Liver (tissue), 9 donors: Measurements from ENCODE around the gene CRYZL1. TPM values are rescaled to one million over a fixed set of nuclear protein-coding genes. Genes with fewer than 3 reads are reported as not detected.

Source experiments
- DNase-seq: peaks from one replicate; pipeline ENCODE4 v3.0.0-alpha.2; 2017; ENCODE audit warnings: low spot score
- H3K27ac ChIP-seq, 2 donors: one replicate each; pipeline ENCODE4 v1.7.0; 2013; ENCODE audit warnings: inconsistent platforms in 2 of 2, low read length in 2 of 2, control low read depth in 1 of 2, low read depth in 1 of 2, mild to moderate bottlenecking in 1 of 2
- H3K27me3 ChIP-seq, 4 donors: one replicate each; pipeline versions ENCODE4 v1.6.1 to v1.7.0; 2013; ENCODE audit warnings: low read length in 3 of 4, inconsistent platforms in 1 of 4, mild to moderate bottlenecking in 1 of 4, moderate library complexity in 1 of 4; ENCODE audit not compliant: control insufficient read depth in 4 of 4, insufficient read depth in 4 of 4
- H3K36me3 ChIP-seq, 4 donors: one replicate each; pipeline versions ENCODE4 v1.6.1 to v1.7.0; 2013; ENCODE audit warnings: low read length in 3 of 4, mild to moderate bottlenecking in 3 of 4, low read depth in 1 of 4, moderate library complexity in 1 of 4; ENCODE audit not compliant: control insufficient read depth in 4 of 4, insufficient read depth in 3 of 4
- H3K4me1 ChIP-seq, 4 donors: one replicate each; pipeline versions ENCODE4 v1.6.1 to v1.7.0; 2013; ENCODE audit warnings: low read length in 3 of 4, mild to moderate bottlenecking in 3 of 4, moderate library complexity in 1 of 4; ENCODE audit not compliant: control insufficient read depth in 4 of 4, insufficient read depth in 4 of 4
- H3K4me3 ChIP-seq, 3 donors: one replicate each; pipeline versions ENCODE4 v1.6.1 to v1.7.0; 2013; ENCODE audit warnings: low read length in 3 of 3, control low read depth in 1 of 3, low read depth in 1 of 3, mild to moderate bottlenecking in 1 of 3
- H3K9ac ChIP-seq, 2 donors: one replicate each; pipeline ENCODE4 v1.7.0; 2013; ENCODE audit warnings: low read length in 2 of 2, mild to moderate bottlenecking in 2 of 2, moderate library complexity in 2 of 2, control low read depth in 1 of 2, low read depth in 1 of 2
- H3K9me3 ChIP-seq, 4 donors: one replicate each; pipeline versions ENCODE4 v1.6.1 to v1.7.0; 2013; ENCODE audit warnings: low read length in 3 of 4; ENCODE audit not compliant: control insufficient read depth in 4 of 4
- ATF3 ChIP-seq: IDR thresholded peaks from 2 replicates; pipeline ENCODE4 v1.6.1; 2016; ENCODE audit warnings: antibody characterized with exemption
- CTCF ChIP-seq: fragments of 150-350 bp; IDR thresholded peaks from 2 replicates; pipeline ENCODE4 v1.5.1; 2017; ENCODE audit warnings: improper control_type of control experiment, low read depth, low read length; ENCODE audit not compliant: missing input control
- EGR1 ChIP-seq, 2 donors: IDR thresholded peaks; 2 replicates each; pipeline ENCODE4 v1.6.1; 2016 to 2018; ENCODE audit warnings: antibody characterized with exemption in 2 of 2, low read depth in 2 of 2
- FOXA1 ChIP-seq: IDR thresholded peaks from 2 replicates; pipeline ENCODE4 v1.6.1; 2016; ENCODE audit warnings: antibody characterized with exemption
- FOXA2 ChIP-seq: IDR thresholded peaks from 2 replicates; pipeline ENCODE4 v1.6.1; 2016; ENCODE audit warnings: antibody characterized with exemption
- GABPA ChIP-seq, 2 donors: IDR thresholded peaks in 1 of 2; conservative IDR thresholded peaks in 1 of 2; 2 replicates each; pipeline ENCODE4 v1.6.1; 2016; ENCODE audit warnings: antibody characterized with exemption in 2 of 2, mild to moderate bottlenecking in 1 of 2, moderate library complexity in 1 of 2
- HNF4A ChIP-seq, 2 donors: conservative IDR thresholded peaks; 2 replicates each; pipeline ENCODE4 v1.6.1; 2016; ENCODE audit warnings: antibody characterized with exemption in 2 of 2, mild to moderate bottlenecking in 2 of 2
- HNF4G ChIP-seq: IDR thresholded peaks from 2 replicates; pipeline ENCODE4 v1.6.1; 2016; ENCODE audit warnings: antibody characterized with exemption
- JUND ChIP-seq, 2 donors: IDR thresholded peaks; 2 replicates each; pipeline ENCODE4 v1.6.1; 2016; ENCODE audit warnings: antibody characterized with exemption in 2 of 2
- MAX ChIP-seq: IDR thresholded peaks from 2 replicates; pipeline ENCODE4 v1.6.1; 2016; ENCODE audit warnings: antibody characterized with exemption
- NR2F2 ChIP-seq: IDR thresholded peaks from 2 replicates; pipeline ENCODE4 v1.6.1; 2016; ENCODE audit warnings: antibody characterized with exemption
- RAD21 ChIP-seq, 2 donors: IDR thresholded peaks; 2 replicates each; pipeline ENCODE4 v1.6.1; 2016; ENCODE audit warnings: antibody characterized with exemption in 2 of 2, mild to moderate bottlenecking in 2 of 2
- REST ChIP-seq: IDR thresholded peaks from 2 replicates; pipeline ENCODE4 v1.6.1; 2016; ENCODE audit warnings: antibody characterized with exemption, mild to moderate bottlenecking
- RXRA ChIP-seq, 2 donors: IDR thresholded peaks; 2 replicates each; pipeline ENCODE4 v1.6.1; 2017 to 2018; ENCODE audit warnings: antibody characterized with exemption in 2 of 2, mild to moderate bottlenecking in 1 of 2
- SP1 ChIP-seq: IDR thresholded peaks from 2 replicates; pipeline ENCODE4 v1.6.1; 2018; ENCODE audit warnings: antibody characterized with exemption, mild to moderate bottlenecking
- TAF1 ChIP-seq: conservative IDR thresholded peaks from 2 replicates; pipeline ENCODE4 v1.6.1; 2016; ENCODE audit warnings: antibody characterized with exemption, mild to moderate bottlenecking
- YY1 ChIP-seq: IDR thresholded peaks from 2 replicates; pipeline ENCODE4 v1.6.1; 2016; ENCODE audit warnings: antibody characterized with exemption, mild to moderate bottlenecking
- WGBS: extraction: QIAGEN DNeasy Blood & Tissue Kit; methylation state at CpG from one replicate; pipeline ENCODE4 v1.1.7; 2013; 5-methylcytosine and 5-hydroxymethylcytosine counted together
- polyA plus RNA-seq, 2 donors: library from polyadenylated mRNA; stranded (reverse) in 1 of 2; unstranded in 1 of 2; fragments of 200-250 nt in 1 of 2; fragments of >200 nt in 1 of 2; fragmentation: Nextera tagmentation in 1 of 2; extraction: Ambion mirVana in 1 of 2; gene quantifications; one replicate each; pipeline versions ENCODE4 v1.2.1 to v1.2.3, GENCODE V29; 2013 to 2015
- total RNA-seq, 2 donors: library from RNA; depleted of rRNA; stranded (reverse); fragments of >200 nt; gene quantifications; one replicate each; pipeline ENCODE4 v1.2.3, GENCODE V29; 2014
- TF ChIP-seq, protein P1 (sequence below): IDR thresholded peaks from 2 replicates; pipeline ENCODE4 v1.6.1; 2016; ENCODE audit warnings: antibody characterized with exemption
- donor health status: healthy.
- donor health status: healthy.
- donor health status: healthy.
- donor health status: healthy.
- donor health status: healthy.

The CRYZL1 gene
- total and polyA plus RNA-seq, 4 donors, result 6.8 to 18.1 (median 11.5) TPM

GRCh38 chr21:33542640-33543504 lies 98.7 kb downstream of the CRYZL1 start, which contains the start of gene SON:
Gene SON, plus strand, starts transcription at chr21:33543038. Its CDS starts 55 bp downstream, at chr21:33543093.
- no peaks in the 10 kb centered on the region for H3K9me3 ChIP-seq
- TF ChIP-seq CTCF, result no peak
- TF ChIP-seq HNF4G, result no peak
- TF ChIP-seq MAX, result peak; percentile 47
- peak in 1 of 2 donors; percentile 49 for TF ChIP-seq JUND (IDR thresholded peaks at IDR 0.05)
- TF ChIP-seq, protein P1, sequence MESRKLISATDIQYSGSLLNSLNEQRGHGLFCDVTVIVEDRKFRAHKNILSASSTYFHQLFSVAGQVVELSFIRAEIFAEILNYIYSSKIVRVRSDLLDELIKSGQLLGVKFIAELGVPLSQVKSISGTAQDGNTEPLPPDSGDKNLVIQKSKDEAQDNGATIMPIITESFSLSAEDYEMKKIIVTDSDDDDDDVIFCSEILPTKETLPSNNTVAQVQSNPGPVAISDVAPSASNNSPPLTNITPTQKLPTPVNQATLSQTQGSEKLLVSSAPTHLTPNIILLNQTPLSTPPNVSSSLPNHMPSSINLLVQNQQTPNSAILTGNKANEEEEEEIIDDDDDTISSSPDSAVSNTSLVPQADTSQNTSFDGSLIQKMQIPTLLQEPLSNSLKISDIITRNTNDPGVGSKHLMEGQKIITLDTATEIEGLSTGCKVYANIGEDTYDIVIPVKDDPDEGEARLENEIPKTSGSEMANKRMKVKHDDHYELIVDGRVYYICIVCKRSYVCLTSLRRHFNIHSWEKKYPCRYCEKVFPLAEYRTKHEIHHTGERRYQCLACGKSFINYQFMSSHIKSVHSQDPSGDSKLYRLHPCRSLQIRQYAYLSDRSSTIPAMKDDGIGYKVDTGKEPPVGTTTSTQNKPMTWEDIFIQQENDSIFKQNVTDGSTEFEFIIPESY, result peak; percentile 26
- peak; percentile 93 for TF ChIP-seq REST
- TF ChIP-seq EGR1 (IDR thresholded peaks at IDR 0.05; ENCODE audit: low read depth in 2 of 2), result no peak
- TF ChIP-seq NR2F2, result no peak
- TF ChIP-seq RXRA (IDR thresholded peaks at IDR 0.05), result peak in 1 of 2 donors; percentile 20
- no peak for TF ChIP-seq HNF4A (conservative IDR thresholded peaks at IDR 0.05)
- TF ChIP-seq FOXA2, result no peak
- peak; percentile 99 for TF ChIP-seq YY1
- peak; percentile 84 for TF ChIP-seq SP1
- peak in 1 of 2 donors; percentile 38 for TF ChIP-seq GABPA (IDR thresholded peaks at IDR 0.05 in 1 of 2, conservative IDR thresholded peaks at IDR 0.05 in 1 of 2)
- peak; percentile 75 for TF ChIP-seq TAF1
- peak; percentile 26 for TF ChIP-seq ATF3
- TF ChIP-seq RAD21 (IDR thresholded peaks at IDR 0.05), result no peak
- TF ChIP-seq FOXA1, result no peak
- peak; percentile 96 for DNase-seq
- peak within 1 kb of the TSS; percentile 99 for H3K27ac ChIP-seq
- H3K9ac ChIP-seq, result peak within 1 kb of the TSS; percentile 92 to 96
- H3K27me3 ChIP-seq, result no peaks in the 10 kb centered on the region
- peaks cover 0 to 12% (median 6%) of the 10 kb centered on the region in 4 donors for H3K36me3 ChIP-seq
- WGBS, result under 1% methylated on average over 56 of the region's 57 CpGs
- peaks cover 3 to 37% (median 13%) of the 10 kb centered on the region in 4 donors for H3K4me1 ChIP-seq
- H3K4me3 ChIP-seq, result peak within 1 kb of the TSS; percentile 90 to 98 (median 94)
